H4 (cell line): Measurements from ENCODE around the gene LRGUK. TPM values are rescaled to one million over a fixed set of nuclear protein-coding genes. Genes with fewer than 3 reads are reported as not detected.
"Not testable (repeated sequence)": the region's sequence is repeated elsewhere in the genome, so short reads cannot be mapped to it uniquely, and the experiment has no call there.

ENCODE experiments used
- DNase-seq: peaks from one replicate; pipeline ENCODE4 v3.0.0-alpha.2; 2015; ENCODE audit warnings: low spot score
- total RNA-seq: library from RNA; depleted of rRNA; stranded (reverse); fragments of >200 nt; shearing (Covaris generic); gene quantifications from 2 replicates; pipeline ENCODE4 v1.2.3, GENCODE V29; 2014

The LRGUK gene
- total RNA-seq, 1 experiment from 2014 or later: 0.04 TPM

- no peak for DNase-seq
Observed at GRCh38 chr7:134186027-134186426, 58.9 kb downstream of the LRGUK start.

GRCh38 chr7:134186801-134187200, 59.7 kb downstream of the LRGUK start:
- no peak for DNase-seq

- DNase-seq: no peak
Observed at GRCh38 chr7:134187893-134188292, 60.8 kb downstream of the LRGUK start.

GRCh38 chr7:134188311-134188710, 61.2 kb downstream of the LRGUK start:
- no peak for DNase-seq

- DNase-seq: no peak
Observed at GRCh38 chr7:134189559-134189958, 62.4 kb downstream of the LRGUK start.

DNA sequence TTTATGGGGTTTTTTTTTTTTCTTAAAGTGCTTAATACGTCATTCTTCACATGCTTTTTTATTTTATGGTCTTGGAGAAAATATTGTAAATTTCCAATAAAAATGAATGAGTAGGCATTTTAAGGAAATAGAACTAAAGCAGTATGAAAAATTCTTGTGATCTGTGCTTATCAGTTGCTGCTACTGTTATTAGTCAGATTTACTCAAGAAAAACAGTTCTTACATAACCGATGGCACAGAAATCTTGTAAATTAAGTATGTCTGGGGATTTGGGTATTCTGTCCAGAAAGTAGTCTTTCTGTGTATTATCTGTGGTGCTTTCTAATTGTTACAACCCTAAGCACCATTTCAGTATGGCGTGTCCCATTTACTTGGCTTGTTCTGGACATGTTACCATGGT, 64.7 kb downstream of the LRGUK start:
- no peak for DNase-seq

DNA sequence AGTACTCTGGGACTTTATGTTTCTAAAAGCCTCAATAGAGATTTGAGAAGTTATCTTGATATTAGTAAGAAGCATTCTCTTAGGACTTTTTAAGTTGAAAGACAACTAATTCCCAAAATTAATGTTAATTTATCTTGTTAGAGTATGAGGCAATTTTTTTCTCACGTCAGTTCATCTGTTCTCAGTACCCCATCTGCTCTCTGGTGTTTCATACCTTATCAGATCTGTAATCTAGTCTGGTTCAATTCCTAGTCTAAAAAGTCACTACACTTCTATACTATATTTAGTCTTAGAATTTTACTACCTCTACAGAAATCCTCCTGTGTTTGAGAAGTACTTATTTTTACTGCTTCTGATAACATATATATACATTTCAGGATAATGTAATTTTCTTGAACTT, 66.1 kb downstream of the LRGUK start:
- no peak for DNase-seq

DNA sequence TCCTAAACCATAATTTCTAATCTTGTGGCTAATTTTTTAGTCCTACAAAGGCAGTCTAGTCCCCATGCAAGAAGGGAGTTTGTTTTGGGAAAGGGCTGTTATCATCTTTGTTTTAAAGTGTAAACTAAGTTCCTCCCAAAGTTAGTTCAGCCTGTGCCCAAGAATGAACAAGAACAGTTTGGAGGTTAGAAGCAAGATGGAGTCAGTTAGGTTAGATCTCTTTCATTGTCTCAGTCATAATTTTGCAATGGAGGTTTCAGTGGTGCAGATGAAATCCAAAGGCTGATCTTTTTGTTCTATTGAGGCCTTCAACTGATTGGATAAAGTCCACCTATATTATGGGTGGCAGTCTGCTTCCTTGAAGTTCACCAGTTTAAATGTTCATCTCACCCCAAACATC, 68.1 kb downstream of the LRGUK start:
- no peak for DNase-seq

- DNase-seq: no peak
Observed at GRCh38 chr7:134196439-134196838, 69.3 kb downstream of the LRGUK start.

DNA sequence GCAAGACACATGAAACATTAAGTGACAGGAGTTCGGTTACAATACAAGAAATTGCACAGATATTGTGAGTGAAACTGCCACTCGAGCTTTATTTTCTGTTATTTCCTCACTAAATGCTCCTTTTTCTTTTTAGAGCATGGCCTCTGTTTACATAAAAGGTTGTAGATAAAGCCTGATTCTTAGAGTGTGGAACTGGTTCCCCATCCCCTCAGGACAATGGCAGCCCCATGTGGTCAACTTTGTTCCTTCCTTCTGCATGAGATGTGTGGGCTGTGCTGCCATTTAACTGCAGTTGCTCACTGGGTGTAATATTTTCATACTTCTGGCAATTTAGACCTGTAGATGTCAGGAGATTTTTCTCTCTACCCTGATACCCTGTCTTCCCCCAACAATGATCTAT, 70.2 kb downstream of the LRGUK start:
- DNase-seq: no peak

DNA sequence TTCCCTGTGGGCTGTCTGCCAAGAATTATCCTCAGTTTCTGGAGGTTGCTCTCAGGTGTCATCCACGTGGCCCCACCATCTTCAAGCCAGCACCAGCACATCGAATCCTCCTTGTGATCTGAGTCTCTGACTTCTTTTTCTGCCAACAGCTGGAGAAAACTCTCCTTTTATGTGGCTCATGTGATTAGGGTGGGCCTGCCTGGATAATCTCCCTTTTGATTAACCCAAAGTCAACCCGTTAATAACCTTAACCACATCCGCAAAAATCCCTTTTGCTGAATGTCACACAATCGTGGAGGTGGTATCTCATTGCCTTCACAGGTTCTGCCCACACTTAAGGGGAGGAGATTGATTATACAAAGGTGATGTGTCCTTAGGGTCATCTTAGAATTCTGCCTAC, 73.8 kb downstream of the LRGUK start:
- DNase-seq: no peak

- no peak for DNase-seq
Observed at GRCh38 chr7:134201569-134202261, 74.6 kb downstream of the LRGUK start.

DNA sequence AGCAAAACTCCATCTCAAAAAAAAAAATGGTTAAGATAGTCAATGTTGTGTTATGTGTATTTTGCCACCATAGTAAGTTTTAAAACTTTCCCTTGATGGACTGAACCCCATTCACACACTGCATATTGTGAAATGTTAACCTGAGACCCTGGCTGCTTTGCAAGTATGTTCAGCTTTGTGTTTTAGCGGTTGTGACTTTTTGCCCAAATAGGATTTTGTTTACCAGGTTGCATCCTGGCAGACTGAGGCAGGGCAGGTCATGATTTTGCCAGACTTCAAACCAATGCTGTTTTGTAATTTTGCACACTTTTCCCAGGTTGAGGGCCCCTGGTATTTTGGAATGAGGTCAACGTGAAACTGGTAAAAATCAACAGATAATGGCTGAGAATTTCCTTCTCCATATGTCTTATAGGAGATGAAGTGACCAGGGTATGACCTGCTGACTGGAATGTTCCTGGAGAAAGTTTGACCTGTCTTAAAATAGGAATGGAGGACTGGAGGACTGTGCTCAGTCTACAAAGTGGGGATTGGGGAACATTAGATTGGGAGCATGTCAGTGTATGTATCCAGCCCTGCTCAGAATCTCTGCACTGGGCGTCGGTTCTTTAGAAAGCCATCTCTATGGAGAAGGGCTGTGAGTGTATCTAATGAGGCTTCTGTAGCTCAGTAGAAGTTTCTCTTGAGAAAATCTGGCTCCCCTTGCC, 76.2 kb downstream of the LRGUK start:
- no peak for DNase-seq

- DNase-seq: no peak
Observed at GRCh38 chr7:134209322-134210015, 82.3 kb downstream of the LRGUK start.

- DNase-seq: no peak
Observed at GRCh38 chr7:134210227-134210626, 83.1 kb downstream of the LRGUK start.

- DNase-seq: no peak
Observed at GRCh38 chr7:134210976-134211663, 84.0 kb downstream of the LRGUK start.

DNA sequence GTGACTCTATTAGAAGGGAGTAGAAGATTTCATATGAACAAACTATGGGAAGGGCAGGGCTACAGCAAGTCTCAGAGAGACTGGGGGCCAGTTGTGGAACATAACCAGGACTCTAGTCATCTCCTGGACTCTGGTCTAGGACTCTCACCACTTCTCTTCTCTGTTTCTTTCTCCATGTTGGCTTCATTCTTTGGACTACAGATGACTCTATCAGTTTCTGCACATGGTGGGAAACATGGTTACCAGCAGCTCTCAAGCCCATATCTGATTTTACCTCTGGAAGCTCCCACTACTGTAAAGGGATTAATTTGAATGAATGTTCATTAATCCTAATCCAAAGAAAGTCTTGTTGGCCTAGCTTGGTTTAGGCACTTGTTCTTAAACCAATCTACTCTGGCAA, 84.7 kb downstream of the LRGUK start:
- DNase-seq: no peak

GRCh38 chr7:134212576-134213546, 85.7 kb downstream of the LRGUK start:
- DNase-seq: peak; percentile 53

GRCh38 chr7:134220236-134220635, 93.1 kb downstream of the LRGUK start:
- DNase-seq: no peak

- DNase-seq: not testable (repeated sequence)
Observed at GRCh38 chr7:134231296-134231695, 104.2 kb downstream of the LRGUK start.

DNA sequence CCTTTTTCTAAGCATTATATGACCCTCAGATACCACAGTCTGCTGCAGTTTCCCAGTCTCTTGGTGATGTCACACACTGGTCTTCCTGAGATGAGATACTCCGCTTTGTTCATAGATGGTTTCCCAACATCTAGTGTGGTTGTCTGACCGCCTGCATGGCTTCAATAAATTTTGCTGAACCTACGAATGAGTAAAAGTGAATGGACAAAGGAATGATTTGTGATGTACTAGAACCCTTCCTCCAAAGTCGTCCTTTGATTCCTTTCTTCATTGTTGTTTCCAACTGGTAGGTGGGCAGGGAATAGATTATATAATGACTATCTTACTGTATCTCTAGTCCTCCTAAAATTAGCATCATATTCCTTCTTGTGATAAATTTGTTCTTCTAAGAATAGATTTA, 107.1 kb downstream of the LRGUK start:
- no peak for DNase-seq
